HuH-7.5 (cell line): ENCODE data around the gene FBXO10.
A peak's percentile ranks its signal among the peaks of the same experiment; 100 is the strongest.
"Not testable (repeated sequence)": the region's sequence is repeated elsewhere in the genome, so short reads cannot be mapped to it uniquely, and the experiment has no call there.

Experiments
- DNase-seq: peaks from one replicate; pipeline ENCODE4 v3.0.0; 2011; ENCODE audit warnings: low spot score

FBXO10 gene

GRCh38 chr9:37477443-37477842 is 98.7 kb downstream of the FBXO10 start:
- not testable (repeated sequence) for DNase-seq

- no peak for DNase-seq
Measured at GRCh38 chr9:37476930-37477329, 99.2 kb downstream of the FBXO10 start.

- no peak for DNase-seq
Measured at GRCh38 chr9:37474438-37474837, 101.7 kb downstream of the FBXO10 start.

- DNase-seq, result not testable (repeated sequence)
Measured at GRCh38 chr9:37473982-37474381, 102.2 kb downstream of the FBXO10 start.

GRCh38 chr9:37471942-37472684 is 104.1 kb downstream of the FBXO10 start:
- no peak for DNase-seq

- DNase-seq, result no peak
Measured at GRCh38 chr9:37468620-37469019, 107.6 kb downstream of the FBXO10 start.

GRCh38 chr9:37467530-37467929 is 108.7 kb downstream of the FBXO10 start:
- not testable (repeated sequence) for DNase-seq

- peak; percentile 44 for DNase-seq
Measured at GRCh38 chr9:37466037-37466709, 110.0 kb downstream of the FBXO10 start.

GRCh38 chr9:37465249-37466036 is 110.7 kb downstream of the FBXO10 start, which contains the start of gene ZBTB5:
Gene ZBTB5 (minus strand): TSS chr9:37465450. CDS start chr9:37442551, 22,899 bp downstream.
- peak; percentile 99 for DNase-seq

GRCh38 chr9:37464426-37465248 is 111.5 kb downstream of the FBXO10 start:
- DNase-seq, result peak; percentile 72

GRCh38 chr9:37464006-37464405 is 112.2 kb downstream of the FBXO10 start:
- no peak for DNase-seq
